Panc1 (cell line): ENCODE measurements around the gene TLE1. TPM values are rescaled to one million over a fixed set of nuclear protein-coding genes. Genes with fewer than 3 reads are reported as not detected.

Experiments
- ATAC-seq: fragments of 200-7000 bp; cut with Tn5 transposase; 2 replicates; pipeline ENCODE4 v1.9.1; 2020; ENCODE audit warnings: mild to moderate bottlenecking, moderate library complexity
- BruUV-seq: library from RNA; stranded (reverse); fragments of 400-500 nt; replicated peaks from 2 replicates; lab custom pipeline; 2021; lab: Mats Ljungman, UMichigan
- CTCF ChIA-PET: fragments of 300-600 bp; sonication (Branson Sonifier 250); formaldehyde crosslinking; loops from one replicate; lab custom pipeline; 2022; ENCODE audit warnings: antibody characterized with exemption; lab: Charles Lee
- POLR2A ChIA-PET: fragments of 300-600 bp; sonication (Branson Sonifier 250); formaldehyde crosslinking; loops from one replicate; lab custom pipeline; 2022; ENCODE audit warnings: antibody characterized with exemption; lab: Charles Lee
- DNase-seq: peaks from one replicate; pipeline ENCODE4 v3.0.0-alpha.2; 2010; ENCODE audit warnings: low read depth, low spot score
- H3K27ac ChIP-seq: 2 replicates; pipeline ENCODE4 v1.5.1; 2011; ENCODE audit warnings: mild to moderate bottlenecking, low read length, inconsistent platforms
- H3K27me3 ChIP-seq: fragments of 200-500 bp; sonication (Bioruptor generic); 2 replicates; pipeline ENCODE4 v1.6.0; 2014; ENCODE audit warnings: low read length, inconsistent platforms; ENCODE audit not compliant: control insufficient read depth, insufficient read depth
- H3K36me3 ChIP-seq: fragments of 200-500 bp; sonication (Bioruptor generic); 2 replicates; pipeline ENCODE4 v1.5.1; 2014; ENCODE audit warnings: inconsistent platforms, mild to moderate bottlenecking, low read length, moderate library complexity; ENCODE audit not compliant: control insufficient read depth, insufficient read depth
- H3K4me1 ChIP-seq: 2 replicates; pipeline ENCODE4 v1.5.1; 2011; ENCODE audit warnings: inconsistent platforms, mild to moderate bottlenecking, low read length, moderate library complexity; ENCODE audit not compliant: control insufficient read depth, insufficient read depth
- H3K4me3 ChIP-seq, 2 experiments: 2 replicates each; pipeline ENCODE4 v1.5.1; 2011 to 2012; ENCODE audit warnings: low read depth in 2 of 2, low read length in 2 of 2, mild to moderate bottlenecking in 2 of 2, inconsistent platforms in 1 of 2, moderate library complexity in 1 of 2
- H3K9me3 ChIP-seq: fragments of 200-500 bp; sonication (Bioruptor generic); 2 replicates; pipeline ENCODE4 v1.5.1; 2014; ENCODE audit warnings: low read depth, mild to moderate bottlenecking, inconsistent platforms, low read length, moderate library complexity; ENCODE audit not compliant: control insufficient read depth, insufficient read depth
- CTCF ChIP-seq: fragments of 450-650 bp; IDR thresholded peaks from 2 replicates; pipeline ENCODE4 v1.5.1; 2017; ENCODE audit warnings: mild to moderate bottlenecking
- POLR2AphosphoS5 ChIP-seq: IDR thresholded peaks from 2 replicates; pipeline ENCODE4 v1.6.1; 2012; ENCODE audit warnings: mild to moderate bottlenecking, low read depth, low read length, moderate library complexity
- REST ChIP-seq, 2 experiments: IDR thresholded peaks; 2 replicates each; pipeline ENCODE4 v1.6.1; 2011 to 2012; ENCODE audit warnings: low read depth in 2 of 2, control low read depth in 1 of 2, low read length in 1 of 2, mild to moderate bottlenecking in 1 of 2, moderate library complexity in 1 of 2; ENCODE audit not compliant: insufficient read depth in 1 of 2
- SIN3A ChIP-seq: IDR thresholded peaks from 2 replicates; pipeline ENCODE4 v1.6.1; 2012; ENCODE audit warnings: low read depth, mild to moderate bottlenecking, low read length, moderate library complexity, borderline replicate concordance; ENCODE audit not compliant: insufficient read depth
- TCF7L2 ChIP-seq: IDR thresholded peaks from 2 replicates; pipeline ENCODE4 v1.6.1; 2011; ENCODE audit warnings: mild to moderate bottlenecking, low read depth, low read length, inconsistent platforms
- in situ Hi-C: cut with HindIII; loops from 2 replicates; pipeline ENCODE4 v1.10.0; 2016; ENCODE audit warnings: low sequenced_read_pairs, low pct_unique_long_range_greater_than_20kb
- intact Hi-C: fragments of 100-400 bp; cut with micrococcal nuclease; formaldehyde crosslinking; loops from one replicate; pipeline ENCODE4 v1.10.0; 2022; ENCODE audit not compliant: unreplicated experiment
- total RNA-seq: library from RNA; stranded (reverse); gene quantifications from one replicate; pipeline ENCODE4 v1.2.1, GENCODE V29; 2021; ENCODE audit not compliant: unreplicated experiment

TLE1 gene
- total RNA-seq, 1 experiment from 2014 or later: 12.9 TPM

- Histone ChIP-seq H3K36me3 (no peaks in the 10 kb centered on the region), H3K4me3 (no peak overlapping the region), H3K27ac (no peak overlapping the region), H3K27me3 (no peaks in the 10 kb centered on the region), H3K9me3 (no peaks in the 10 kb centered on the region), H3K4me1 (no peaks in the 10 kb centered on the region)
- no peak for ATAC-seq
- ChIA-PET POLR2A (interaction anchor here (0.7 kb wide), 2 partner anchors 45 to 66 kb away, joined by 5 to 7 read pairs; no protein-coding TSS in a partner anchor), CTCF (no interaction called here)
- intact Hi-C loops: no loop called here
- BruUV-seq: no TSS peak
- in situ Hi-C loops: no loop called here
- no peak for TF ChIP-seq CTCF
- TF ChIP-seq SIN3A: no peak
- TF ChIP-seq REST (IDR thresholded peaks at IDR 0.05; ENCODE audit: insufficient read depth in 1 of 2, low read depth in 2 of 2, low read length in 1 of 2): no peak
- no peak for TF ChIP-seq POLR2AphosphoS5
- TF ChIP-seq TCF7L2: no peak
- no peak for DNase-seq
Measured at GRCh38 chr9:81543695-81544094, 145.7 kb downstream of the TLE1 start.

- ChIA-PET CTCF (no interaction called here), POLR2A (no interaction called here)
- intact Hi-C loops (no loop called here), in situ Hi-C loops (no loop called here)
- no TSS peak for BruUV-seq
- Histone ChIP-seq H3K4me3 (no peak overlapping the region), H3K27me3 (no peaks in the 10 kb centered on the region), H3K27ac (no peak overlapping the region), H3K36me3 (no peaks in the 10 kb centered on the region), H3K4me1 (no peaks in the 10 kb centered on the region), H3K9me3 (no peaks in the 10 kb centered on the region)
- DNase-seq: no peak
- TF ChIP-seq POLR2AphosphoS5: no peak
- TF ChIP-seq CTCF: no peak
- TF ChIP-seq SIN3A: no peak
- no peak for TF ChIP-seq REST (IDR thresholded peaks at IDR 0.05; ENCODE audit: insufficient read depth in 1 of 2, low read depth in 2 of 2, low read length in 1 of 2)
- no peak for TF ChIP-seq TCF7L2
- ATAC-seq: no peak
Measured at GRCh38 chr9:81542118-81542889, 147.0 kb downstream of the TLE1 start.
